ENCODE data around the gene BTNL2.

- TF ChIP-seq CTCF (IDR thresholded peaks at IDR 0.05) = no peak
- TF ChIP-seq POLR2A (IDR thresholded peaks at IDR 0.05) = no peak
These were observed 36.5 kb downstream of the BTNL2 start for GRCh38 chr6:32370505-32370904.
